SU-DHL-6 (cell line): Measurements from ENCODE around the gene P2RY12.
"Not testable (repeated sequence)": the region's sequence is repeated elsewhere in the genome, so short reads cannot be mapped to it uniquely, and the experiment has no call there.

ENCODE experiments used
- H2AFZ ChIP-seq: fragments of 200-600 bp; sonication (generic); 2 replicates; pipeline ENCODE4 v1.6.1; 2014; ENCODE audit warnings: low read depth, mild to moderate bottlenecking, moderate library complexity, mixed read lengths, antibody characterized with exemption, low read length; ENCODE audit not compliant: severe bottlenecking
- H3F3A ChIP-seq: fragments of 200-600 bp; shearing (Covaris generic); 2 replicates; pipeline ENCODE4 v1.6.0; 2016; ENCODE audit warnings: antibody characterized with exemption, mild to moderate bottlenecking; ENCODE audit not compliant: insufficient read depth
- H3K27ac ChIP-seq: fragments of 200-600 bp; sonication (generic); 2 replicates; pipeline ENCODE4 v1.5.1; 2016; ENCODE audit warnings: low read depth, mild to moderate bottlenecking, low read length, moderate library complexity, mixed read lengths
- H3K27me3 ChIP-seq: fragments of 200-600 bp; sonication (generic), shearing (Covaris generic); 2 replicates; pipeline ENCODE4 v1.6.0; 2014; ENCODE audit warnings: mild to moderate bottlenecking, low read length
- H3K36me3 ChIP-seq: fragments of 200-600 bp; sonication (generic); 2 replicates; pipeline ENCODE4 v1.6.1; 2014; ENCODE audit warnings: mild to moderate bottlenecking, low read length, mixed read lengths
- H3K4me2 ChIP-seq: fragments of 300-600, 200-600 bp; shearing (Covaris generic), sonication (generic); 2 replicates; pipeline ENCODE4 v1.6.0; 2014; ENCODE audit warnings: low read length, low read depth, mild to moderate bottlenecking; ENCODE audit not compliant: poor library complexity, severe bottlenecking
- H3K4me3 ChIP-seq: fragments of 200-600 bp; sonication (generic); 2 replicates; pipeline ENCODE4 v1.5.1; 2014; ENCODE audit warnings: antibody characterized with exemption, low read length, mild to moderate bottlenecking, mixed read lengths; ENCODE audit not compliant: insufficient read depth, poor library complexity, severe bottlenecking
- H3K79me2 ChIP-seq: fragments of 200-600 bp; sonication (generic); 2 replicates; pipeline ENCODE4 v1.6.1; 2014; ENCODE audit warnings: mild to moderate bottlenecking, low read length, moderate library complexity; ENCODE audit not compliant: insufficient read depth
- H3K9ac ChIP-seq: fragments of 200-600 bp; sonication (generic); 2 replicates; pipeline ENCODE4 v1.7.0; 2014; ENCODE audit warnings: mild to moderate bottlenecking, low read length
- H3K9me2 ChIP-seq: fragments of 200-600 bp; sonication (generic); replicated peaks from 2 replicates; pipeline ENCODE4 v1.6.1; 2014; ENCODE audit warnings: low read length; ENCODE audit not compliant: insufficient read depth
- H3K9me3 ChIP-seq: fragments of 200-600 bp; sonication (generic); 2 replicates; pipeline ENCODE4 v1.6.1; 2014; ENCODE audit warnings: low read length, mixed read lengths; ENCODE audit not compliant: insufficient read depth
- H4K20me1 ChIP-seq: fragments of 200-600 bp; sonication (generic); 2 replicates; pipeline ENCODE4 v1.6.1; 2014; ENCODE audit warnings: low read depth, mild to moderate bottlenecking, antibody characterized with exemption, low read length, moderate library complexity, mixed read lengths
- CTCF ChIP-seq: fragments of 200-600 bp; sonication (generic); IDR thresholded peaks from one replicate; pipeline ENCODE4 v1.5.1; 2017; ENCODE audit warnings: antibody characterized with exemption, mild to moderate bottlenecking, low read length, moderate library complexity; ENCODE audit not compliant: insufficient read depth, poor library complexity, severe bottlenecking
- EZH2phosphoT487 ChIP-seq: fragments of 200-600 bp; sonication (generic), shearing (Covaris generic); conservative IDR thresholded peaks from 2 replicates; pipeline ENCODE4 v1.6.1; 2018; ENCODE audit warnings: mild to moderate bottlenecking, antibody characterized with exemption, low read length, moderate library complexity, mixed read lengths

The P2RY12 gene

GRCh38 chr3:151393146-151393830 lies 8.7 kb upstream of the P2RY12 start:
- peak overlapping the region; percentile 40 for H3K4me2 ChIP-seq
- H3K9ac ChIP-seq, result peak overlapping the region; percentile 22; the same call in 1 of the 2 replicates
- peaks cover 8% of the 10 kb centered on the region; the same call in 1 of the 2 replicates for H3K79me2 ChIP-seq
- no peaks in the 10 kb centered on the region for H3K9me2 ChIP-seq
- H3K27ac ChIP-seq, result peak overlapping the region; percentile 66
- H3K27me3 ChIP-seq, result no peaks in the 10 kb centered on the region
- no peak overlapping the region for H3K4me3 ChIP-seq
- no peaks in the 10 kb centered on the region for H4K20me1 ChIP-seq
- no peak overlapping the region for H2AFZ ChIP-seq
- TF ChIP-seq CTCF, result no peak
- no peak for TF ChIP-seq EZH2phosphoT487
- H3K9me3 ChIP-seq, result no peaks in the 10 kb centered on the region
- peaks cover 12% of the 10 kb centered on the region for H3F3A ChIP-seq
- H3K36me3 ChIP-seq, result peaks cover 22% of the 10 kb centered on the region; the same call in 1 of the 2 replicates

- not testable (repeated sequence) for H4K20me1 ChIP-seq, H3K9me2 ChIP-seq, H3K9me3 ChIP-seq, H3K27me3 ChIP-seq, H3K79me2 ChIP-seq, H3K4me3 ChIP-seq, H2AFZ ChIP-seq
- Histone ChIP-seq H3K36me3 (peaks cover 20% of the 10 kb centered on the region; the same call in 1 of the 2 replicates), H3K9ac (peak overlapping the region; percentile 54), H3K27ac (peak overlapping the region; percentile 94), H3K4me2 (peak overlapping the region; percentile 56), H3F3A (peaks cover 23% of the 10 kb centered on the region)
Measured at GRCh38 chr3:151392191-151392590, 7.6 kb upstream of the P2RY12 start.

- peaks cover 8% of the 10 kb centered on the region; the same call in 1 of the 2 replicates for H3K79me2 ChIP-seq
- H2AFZ ChIP-seq, result no peak overlapping the region
- H3K27ac ChIP-seq, result peak overlapping the region; percentile 94
- H3K9me2 ChIP-seq, result no peaks in the 10 kb centered on the region
- no peaks in the 10 kb centered on the region for H4K20me1 ChIP-seq
- peaks cover 20% of the 10 kb centered on the region; the same call in 1 of the 2 replicates for H3K36me3 ChIP-seq
- H3K4me2 ChIP-seq, result peak overlapping the region; percentile 56
- no peak overlapping the region for H3K4me3 ChIP-seq
- no peaks in the 10 kb centered on the region for H3K27me3 ChIP-seq
- TF ChIP-seq EZH2phosphoT487, result no peak
- no peak for TF ChIP-seq CTCF
- H3F3A ChIP-seq, result peaks cover 28% of the 10 kb centered on the region
- no peaks in the 10 kb centered on the region for H3K9me3 ChIP-seq
- H3K9ac ChIP-seq, result peak overlapping the region; percentile 54
Measured at GRCh38 chr3:151391720-151392119, 7.2 kb upstream of the P2RY12 start.

GRCh38 chr3:151387842-151388241 lies 3.3 kb upstream of the P2RY12 start:
- Histone ChIP-seq H3K9me2 (no peaks in the 10 kb centered on the region), H3K36me3 (peaks cover 11% of the 10 kb centered on the region; the same call in 1 of the 2 replicates), H3F3A (peaks cover 56% of the 10 kb centered on the region), H3K9ac (peak overlapping the region; percentile 54), H3K4me2 (peak overlapping the region; percentile 56), H3K4me3 (peak overlapping the region; percentile 9), H3K27ac (peak overlapping the region; percentile 94), H4K20me1 (no peaks in the 10 kb centered on the region), H3K9me3 (no peaks in the 10 kb centered on the region), H3K27me3 (no peaks in the 10 kb centered on the region), H3K79me2 (peaks cover 8% of the 10 kb centered on the region; the same call in 1 of the 2 replicates), H2AFZ (no peak overlapping the region)
- TF ChIP-seq CTCF (no peak), EZH2phosphoT487 (no peak)
